ENCODE results near the gene FMO4. TPM values are rescaled to one million over a fixed set of nuclear protein-coding genes. Genes with fewer than 3 reads are reported as not detected.
A peak's percentile ranks its signal among the peaks of the same experiment; 100 is the strongest.
"Not testable (repeated sequence)": the region's sequence is repeated elsewhere in the genome, so short reads cannot be mapped to it uniquely, and the experiment has no call there.

FMO4 gene
- polyA plus RNA-seq (2014; cell fraction: cytosol; rRNA removed), result not detected in 2 replicates
- not detected in 2 replicates for polyA plus RNA-seq (2014; cell fraction: nucleus; rRNA removed)

GRCh38 chr1:171313835-171314320 is at the start of gene FMO4:
TSS of gene FMO4 (plus strand) at chr1:171314183. CDS start at chr1:171319826, 5,643 bp downstream.
- DNase-seq (ENCODE audit: low spot score), result peak; percentile 43

- no peak for DNase-seq (ENCODE audit: low spot score)
Observed at GRCh38 chr1:171265686-171266085, 48.3 kb upstream of the FMO4 start.

GRCh38 chr1:171266930-171267329 is 47.1 kb upstream of the FMO4 start:
- DNase-seq (ENCODE audit: low spot score), result no peak

GRCh38 chr1:171267391-171267790 is 46.6 kb upstream of the FMO4 start:
- no peak for DNase-seq (ENCODE audit: low spot score)

GRCh38 chr1:171270806-171271205 is 43.2 kb upstream of the FMO4 start:
- DNase-seq (ENCODE audit: low spot score), result no peak

- DNase-seq (ENCODE audit: low spot score), result no peak
Observed at GRCh38 chr1:171277534-171277933, 36.4 kb upstream of the FMO4 start.

- no peak for DNase-seq (ENCODE audit: low spot score)
Observed at GRCh38 chr1:171279234-171279633, 34.7 kb upstream of the FMO4 start.

GRCh38 chr1:171279678-171280077 is 34.3 kb upstream of the FMO4 start:
- DNase-seq (ENCODE audit: low spot score), result no peak

GRCh38 chr1:171280599-171280998 is 33.4 kb upstream of the FMO4 start:
- DNase-seq (ENCODE audit: low spot score), result no peak

GRCh38 chr1:171286032-171286705 is 27.8 kb upstream of the FMO4 start:
- DNase-seq (ENCODE audit: low spot score), result no peak

- DNase-seq (ENCODE audit: low spot score), result no peak
Observed at GRCh38 chr1:171290621-171291020, 23.4 kb upstream of the FMO4 start.

GRCh38 chr1:171292799-171293198 is 21.2 kb upstream of the FMO4 start:
- DNase-seq (ENCODE audit: low spot score), result no peak

GRCh38 chr1:171295383-171295782 is 18.6 kb upstream of the FMO4 start:
- not testable (repeated sequence) for DNase-seq (ENCODE audit: low spot score)

- DNase-seq (ENCODE audit: low spot score), result no peak
Observed at GRCh38 chr1:171295821-171296220, 18.2 kb upstream of the FMO4 start.

- DNase-seq (ENCODE audit: low spot score), result no peak
Observed at GRCh38 chr1:171296897-171297296, 17.1 kb upstream of the FMO4 start.

GRCh38 chr1:171298696-171299095 is 15.3 kb upstream of the FMO4 start:
- no peak for DNase-seq (ENCODE audit: low spot score)

GRCh38 chr1:171299342-171299741 is 14.6 kb upstream of the FMO4 start:
- no peak for DNase-seq (ENCODE audit: low spot score)

- no peak for DNase-seq (ENCODE audit: low spot score)
Observed at GRCh38 chr1:171300401-171300800, 13.6 kb upstream of the FMO4 start.

GRCh38 chr1:171310661-171311087 is 3.3 kb upstream of the FMO4 start:
- no peak for DNase-seq (ENCODE audit: low spot score)

- no peak for DNase-seq (ENCODE audit: low spot score)
Observed at GRCh38 chr1:171311771-171312558, 2.0 kb upstream of the FMO4 start.

GRCh38 chr1:171313319-171313834 is 606 bp upstream of the FMO4 start:
- no peak for DNase-seq (ENCODE audit: low spot score)

- no peak for DNase-seq (ENCODE audit: low spot score)
Observed at GRCh38 chr1:171329251-171329650, 15.3 kb downstream of the FMO4 start.
